HepG2 (cell line): Measurements from ENCODE around the gene TRPC4AP. TPM values are rescaled to one million over a fixed set of nuclear protein-coding genes. Genes with fewer than 3 reads are reported as not detected.

Experiments used
- ETV5 ChIP-seq: IDR thresholded peaks from 2 replicates; pipeline ENCODE4 v1.6.1; 2018; ENCODE audit warnings: missing biosample characterization, missing genetic modification reagents, inconsistent platforms, borderline replicate concordance
- HMG20B ChIP-seq: conservative IDR thresholded peaks from 2 replicates; pipeline ENCODE4 v1.6.1; 2016; ENCODE audit warnings: missing genetic modification reagents, missing compliant biosample characterization
- ISL2 ChIP-seq: sonication (generic); formaldehyde crosslinking; IDR thresholded peaks from 2 replicates; pipeline ENCODE4 v1.5.0; 2020; ENCODE audit warnings: missing genetic modification reagents
- JDP2 ChIP-seq: sonication (generic); formaldehyde crosslinking; IDR thresholded peaks from 2 replicates; pipeline ENCODE4 v1.8.1; 2022; ENCODE audit warnings: missing genetic modification reagents, borderline replicate concordance
- KDM3A ChIP-seq: IDR thresholded peaks from 2 replicates; pipeline ENCODE4 v1.6.1; 2018; ENCODE audit warnings: low read depth, missing compliant biosample characterization
- NR2F1 ChIP-seq, 2 experiments: fragments of 450-650 bp in 1 of 2; formaldehyde crosslinking in 1 of 2; IDR thresholded peaks; 2 replicates each; pipeline versions ENCODE4 v1.5.0 to v1.6.1; 2016 to 2020; ENCODE audit warnings: mild to moderate bottlenecking in 1 of 2, missing compliant biosample characterization in 1 of 2, missing genetic modification reagents in 1 of 2, moderate library complexity in 1 of 2
- PCBP2 ChIP-seq: fragments of 200-400 bp; formaldehyde crosslinking; optimal IDR thresholded peaks from 2 replicates; pipeline ENCODE3; 2018; ENCODE audit warnings: low read length, low read depth; ENCODE audit not compliant: poor library complexity, severe bottlenecking
- SKIL ChIP-seq: sonication (generic); formaldehyde crosslinking; IDR thresholded peaks from 2 replicates; pipeline ENCODE4 v1.8.0; 2022; ENCODE audit warnings: missing genetic modification reagents, mild to moderate bottlenecking, moderate library complexity, borderline replicate concordance
- TFAP4 ChIP-seq: sonication (generic); IDR thresholded peaks from 2 replicates; pipeline ENCODE4 v1.6.1; 2016; ENCODE audit warnings: low read depth, borderline replicate concordance
- TRAFD1 ChIP-seq: sonication (generic); formaldehyde crosslinking; IDR thresholded peaks from 2 replicates; pipeline ENCODE4 v1.5.1; 2020; ENCODE audit warnings: missing genetic modification reagents, mild to moderate bottlenecking, borderline replicate concordance
- ZBTB46 ChIP-seq: sonication (generic); formaldehyde crosslinking; IDR thresholded peaks from 2 replicates; pipeline ENCODE4 v1.4.0; 2020; ENCODE audit warnings: mild to moderate bottlenecking, missing genetic modification reagents, borderline replicate concordance
- ZNF121 ChIP-seq: sonication (generic); formaldehyde crosslinking; IDR thresholded peaks from 2 replicates; pipeline ENCODE4 v1.5.0; 2020; ENCODE audit warnings: mild to moderate bottlenecking, missing genetic modification reagents
- ZNF205 ChIP-seq: IDR thresholded peaks from 2 replicates; pipeline ENCODE4 v1.6.1; 2018; ENCODE audit warnings: missing biosample characterization, missing genetic modification reagents
- ZNF296 ChIP-seq: sonication (generic); formaldehyde crosslinking; conservative IDR thresholded peaks from 2 replicates; pipeline ENCODE4 v1.5.0; 2020; ENCODE audit warnings: mild to moderate bottlenecking, missing genetic modification reagents
- ZNF512B ChIP-seq: sonication (generic); formaldehyde crosslinking; IDR thresholded peaks from 2 replicates; pipeline ENCODE4 v1.5.1; 2020; ENCODE audit warnings: missing genetic modification reagents, mild to moderate bottlenecking, borderline replicate concordance
- ZNF558 ChIP-seq: sonication (generic); formaldehyde crosslinking; IDR thresholded peaks from 2 replicates; pipeline ENCODE4 v1.9.0; 2022; ENCODE audit warnings: mild to moderate bottlenecking, missing genetic modification reagents, borderline replicate concordance
- ZNF563 ChIP-seq: sonication (generic); formaldehyde crosslinking; IDR thresholded peaks from 2 replicates; pipeline ENCODE4 v1.8.0; 2022; ENCODE audit warnings: mild to moderate bottlenecking, moderate library complexity, missing genetic modification reagents
- ZNF780A ChIP-seq: sonication (generic); formaldehyde crosslinking; IDR thresholded peaks from 2 replicates; pipeline ENCODE4 v1.8.0; 2022; ENCODE audit warnings: mild to moderate bottlenecking, missing genetic modification reagents, moderate library complexity
- polyA plus RNA-seq, 8 experiments: library from polyadenylated mRNA; depleted of rRNA in 3 of 8; stranded (reverse) in 7 of 8; unstranded in 1 of 8; fragments of >200 nt; fragmentation: Illumina TruSeq in 4 of 8; extraction: Trizol in 4 of 8; gene quantifications; 2 replicates each; pipeline versions ENCODE4 v1.2.1 to v1.2.3, GENCODE V29; 2011 to 2016; ENCODE audit warnings: low read depth in 4 of 8, missing spikeins in 1 of 8, mixed read lengths in 1 of 8; ENCODE audit not compliant: insufficient read depth in 1 of 8
- total RNA-seq, 5 experiments: library from RNA; depleted of rRNA; stranded (reverse); fragments of >200 nt; fragmentation: Illumina TruSeq; extraction: Trizol; gene quantifications; 2 replicates each; pipeline ENCODE4 v1.2.3, GENCODE V29; 2016; ENCODE audit warnings: low read depth in 1 of 5

TRPC4AP gene
- total and polyA plus RNA-seq, 2 of the 13 experiments (the other 11 are each of a cell fraction or from before 2014, with no cell fraction given) = 136 to 137 TPM

- TF ChIP-seq TFAP4 = peak; percentile 46; the same call in 1 of the 2 replicates
- TF ChIP-seq KDM3A (CRISPR knock-in tag) = peak; percentile 81
- TF ChIP-seq HMG20B = peak; percentile 32; the same call in 1 of the 2 replicates
- TF ChIP-seq TRAFD1 (CRISPR knock-in tag) = no peak
- TF ChIP-seq ZNF512B (CRISPR knock-in tag) = no peak
- peak; percentile 30 to 57; a peak in 1 of 4 replicates for TF ChIP-seq NR2F1 (CRISPR knock-in tag; IDR thresholded peaks at IDR 0.05)
- peak; percentile 97 for TF ChIP-seq ZNF121
- peak; percentile 85; the same call in 1 of the 2 replicates for TF ChIP-seq ZNF296 (CRISPR knock-in tag)
- peak; percentile 96; the same call in 1 of the 2 replicates for TF ChIP-seq ZNF558 (CRISPR knock-in tag)
- TF ChIP-seq ZNF205 (CRISPR knock-in tag) = peak; percentile 84
- no peak for TF ChIP-seq PCBP2
- peak; percentile 66 for TF ChIP-seq ETV5
- TF ChIP-seq ISL2 = peak; percentile 70
- TF ChIP-seq SKIL (CRISPR knock-in tag) = peak; percentile 86; the same call in 1 of the 2 replicates
- TF ChIP-seq ZNF563 (CRISPR knock-in tag) = peak; percentile 90
- TF ChIP-seq JDP2 (CRISPR knock-in tag) = peak; percentile 19; the same call in 1 of the 2 replicates
- TF ChIP-seq ZBTB46 = peak; percentile 96; the same call in 1 of the 2 replicates
- peak; percentile 91; the same call in 1 of the 2 replicates for TF ChIP-seq ZNF780A (CRISPR knock-in tag)
Observed at GRCh38 chr20:34955231-34956040, 137.2 kb downstream of the TRPC4AP start, which contains the start of the genes GSS and MYH7B (continued).
